Neural cell (in vitro differentiated cells): ENCODE data around the gene DDX41. TPM values are rescaled to one million over a fixed set of nuclear protein-coding genes. Genes with fewer than 3 reads are reported as not detected.

Source experiments
- H2AFZ ChIP-seq: fragments of 200-600, 300-800 bp; sonication (generic), shearing (Covaris generic); 2 replicates; pipeline ENCODE4 v1.6.0; 2014; ENCODE audit warnings: low read depth, mild to moderate bottlenecking, antibody characterized with exemption, low read length, moderate library complexity
- H3F3A ChIP-seq: fragments of 200-600 bp; shearing (Covaris generic); 2 replicates; pipeline ENCODE4 v1.6.1; 2016; ENCODE audit warnings: mild to moderate bottlenecking, moderate library complexity, mixed read lengths, antibody characterized with exemption, low read length; ENCODE audit not compliant: insufficient read depth, poor library complexity, severe bottlenecking
- H3K27ac ChIP-seq: fragments of 200-600, 300-800 bp; sonication (generic), shearing (Covaris generic); 2 replicates; pipeline ENCODE4 v1.5.1; 2014; ENCODE audit warnings: mild to moderate bottlenecking, low read length, moderate library complexity
- H3K27me3 ChIP-seq: fragments of 300-800, 200-600 bp; sonication (generic), shearing (Covaris generic); 2 replicates; pipeline ENCODE4 v1.6.0; 2014; ENCODE audit warnings: mild to moderate bottlenecking, low read depth, low read length, moderate library complexity; ENCODE audit not compliant: insufficient read depth
- H3K36me3 ChIP-seq: fragments of 300-800, 200-600 bp; sonication (generic), shearing (Covaris generic); 2 replicates; pipeline ENCODE4 v1.5.1; 2014; ENCODE audit warnings: mild to moderate bottlenecking, antibody characterized with exemption, low read length, moderate library complexity; ENCODE audit not compliant: insufficient read depth
- H3K4me2 ChIP-seq: fragments of 300-800, 200-600 bp; sonication (generic), shearing (Covaris generic); 2 replicates; pipeline ENCODE4 v1.6.0; 2014; ENCODE audit warnings: mild to moderate bottlenecking, low read length
- H3K4me3 ChIP-seq: fragments of 300-800, 200-600 bp; sonication (generic), shearing (Covaris generic); 2 replicates; pipeline ENCODE4 v1.5.1; 2014; ENCODE audit warnings: mild to moderate bottlenecking, low read length, moderate library complexity
- H3K79me2 ChIP-seq: fragments of 200-600 bp; shearing (Covaris generic); replicated peaks from 2 replicates; pipeline ENCODE4 v1.6.0; 2014; ENCODE audit warnings: mild to moderate bottlenecking, low read length, moderate library complexity; ENCODE audit not compliant: insufficient read depth
- H3K9ac ChIP-seq: fragments of 300-800, 200-600 bp; sonication (generic), shearing (Covaris generic); 2 replicates; pipeline ENCODE4 v1.6.1; 2016; ENCODE audit warnings: mild to moderate bottlenecking, low read length, mixed read lengths
- H3K9me2 ChIP-seq: fragments of 200-600 bp; shearing (Covaris generic); 2 replicates; pipeline ENCODE4 v1.6.1; 2016; ENCODE audit warnings: mild to moderate bottlenecking, low read length, mixed read lengths; ENCODE audit not compliant: insufficient read depth
- H3K9me3 ChIP-seq: fragments of 200-600, 300-800 bp; sonication (generic), shearing (Covaris generic); 2 replicates; pipeline ENCODE4 v1.6.1; 2016; ENCODE audit warnings: mild to moderate bottlenecking, mixed run types, low read length, moderate library complexity, mixed read lengths
- H4K20me1 ChIP-seq: fragments of 200-600 bp; shearing (Covaris generic); 2 replicates; pipeline ENCODE4 v1.6.1; 2016; ENCODE audit warnings: mild to moderate bottlenecking, mixed run types; ENCODE audit not compliant: insufficient read depth
- EP300 ChIP-seq: fragments of 450-650 bp; conservative IDR thresholded peaks from 2 replicates; pipeline ENCODE4 v1.6.1; 2014; ENCODE audit warnings: antibody characterized with exemption, mild to moderate bottlenecking, moderate library complexity; ENCODE audit not compliant: poor library complexity, severe bottlenecking
- EZH2 ChIP-seq: fragments of 200-600, 300-800 bp; shearing (Covaris generic), sonication (generic); IDR thresholded peaks from 2 replicates; pipeline ENCODE4 v1.6.1; 2014; ENCODE audit warnings: antibody characterized with exemption, low read length, borderline replicate concordance, mild to moderate bottlenecking; ENCODE audit not compliant: insufficient read depth, poor library complexity, severe bottlenecking
- MXI1 ChIP-seq: fragments of 450-650 bp; conservative IDR thresholded peaks from 2 replicates; pipeline ENCODE4 v1.6.1; 2014; ENCODE audit warnings: antibody characterized with exemption, mild to moderate bottlenecking; ENCODE audit not compliant: poor library complexity, severe bottlenecking
- POLR2AphosphoS5 ChIP-seq: IDR thresholded peaks from 2 replicates; pipeline ENCODE4 v1.6.1; 2012
- RAD21 ChIP-seq: fragments of 450-650 bp; conservative IDR thresholded peaks from 2 replicates; pipeline ENCODE4 v1.6.1; 2014; ENCODE audit warnings: antibody characterized with exemption, mild to moderate bottlenecking, moderate library complexity
- SMC3 ChIP-seq: fragments of 450-650 bp; conservative IDR thresholded peaks from 2 replicates; pipeline ENCODE4 v1.6.1; 2014; ENCODE audit warnings: antibody characterized with exemption, mild to moderate bottlenecking, moderate library complexity; ENCODE audit not compliant: poor library complexity
- TAF1 ChIP-seq: IDR thresholded peaks from 2 replicates; pipeline ENCODE4 v1.6.1; 2012; ENCODE audit warnings: low read depth
- polyA plus RNA-seq: library from polyadenylated mRNA; depleted of rRNA; stranded (reverse); fragments of >200 nt; gene quantifications from 2 replicates; pipeline ENCODE4 v1.2.3, GENCODE V29; 2014
- TF ChIP-seq, protein P1 (sequence below): fragments of 450-650 bp; IDR thresholded peaks from 2 replicates; pipeline ENCODE4 v1.5.1; 2014; ENCODE audit warnings: antibody characterized with exemption, mild to moderate bottlenecking, moderate library complexity; ENCODE audit not compliant: poor library complexity, severe bottlenecking
- TF ChIP-seq, protein P2 (sequence below): IDR thresholded peaks from 2 replicates; pipeline ENCODE4 v1.6.1; 2012; ENCODE audit warnings: borderline replicate concordance

DDX41 gene
- polyA plus RNA-seq, 1 donor from 2014 or later: 113 TPM

DNA sequence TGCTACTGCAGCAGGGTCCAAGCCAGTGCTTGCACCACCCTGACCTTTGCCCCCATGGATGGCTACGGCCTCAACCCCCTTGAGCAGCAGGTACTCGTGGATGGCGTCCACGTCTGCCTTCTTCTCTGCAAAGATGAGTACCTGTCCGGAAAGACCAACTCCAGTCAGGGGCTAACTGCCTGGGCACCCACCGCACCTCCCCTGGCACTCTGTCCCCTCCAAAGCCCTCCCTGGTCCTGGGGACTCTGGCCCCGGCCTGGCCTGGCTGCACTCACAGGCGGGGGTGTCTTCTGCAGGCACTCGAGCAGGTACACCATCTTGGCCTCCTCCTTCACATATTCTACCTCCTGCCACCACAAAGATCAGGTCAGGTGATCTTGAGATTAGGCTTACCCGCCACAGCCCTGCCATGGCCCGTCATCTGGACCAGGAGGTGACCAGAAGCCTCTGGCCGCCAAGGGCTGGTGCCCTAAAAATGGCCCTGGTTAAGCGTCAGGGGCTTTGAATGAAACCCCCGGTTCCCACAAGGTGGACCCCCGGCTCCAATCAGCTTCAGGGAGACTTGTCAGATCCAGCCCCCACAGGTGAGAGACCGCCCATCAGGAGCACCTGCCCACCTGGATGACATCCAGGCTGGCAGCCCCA is 3.9 kb downstream of the DDX41 start (continued):
- TF ChIP-seq EZH2: no peak

DNA sequence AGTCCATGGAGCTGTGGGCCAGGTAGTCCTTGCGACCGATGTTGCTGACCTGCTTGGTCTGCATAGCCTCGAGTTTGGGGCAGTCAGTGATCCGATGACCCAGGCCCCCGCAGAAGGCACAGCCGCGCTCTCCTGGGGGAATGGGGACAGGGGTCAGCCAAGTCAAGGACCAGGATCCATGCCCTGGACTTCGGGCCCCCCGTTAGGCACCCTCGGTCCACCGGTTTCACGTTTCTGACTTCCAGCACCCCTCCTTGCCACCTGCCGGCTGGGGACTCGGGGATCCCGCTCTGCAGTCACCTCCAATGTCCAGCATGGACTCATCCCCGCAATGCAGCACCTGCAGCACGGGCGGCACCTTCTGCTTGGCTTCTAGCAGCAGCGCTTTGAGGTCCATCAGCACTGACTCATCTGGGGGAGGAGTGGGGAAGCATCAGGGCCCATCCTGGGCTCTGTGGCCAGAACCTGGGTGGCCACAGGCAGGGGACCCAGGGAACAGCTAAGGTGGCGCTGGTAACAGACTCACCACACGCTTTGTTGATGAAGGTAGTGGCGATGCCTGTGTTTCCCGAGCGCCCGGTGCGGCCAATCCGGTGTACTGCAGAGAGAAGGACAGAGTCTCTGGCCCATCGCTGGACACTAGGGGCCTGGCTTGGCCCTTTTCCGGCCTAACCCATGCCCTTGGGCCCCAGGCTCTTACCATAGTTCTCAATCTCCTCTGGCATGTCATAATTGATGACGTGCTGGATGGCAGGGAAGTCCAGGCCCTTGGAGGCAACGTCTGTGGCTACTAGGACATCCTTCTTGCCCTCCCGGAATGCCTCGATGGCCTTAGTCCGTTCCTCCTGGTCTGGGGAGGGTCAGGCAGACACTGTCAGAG is 4.7 kb downstream of the DDX41 start:
- Histone ChIP-seq H3K27me3 (no peaks in the 10 kb centered on the region), H3K4me2 (no peak overlapping the region), H4K20me1 (no peaks in the 10 kb centered on the region), H2AFZ (no peak overlapping the region), H3K9me2 (no peaks in the 10 kb centered on the region), H3K9me3 (no peaks in the 10 kb centered on the region), H3F3A (no peaks in the 10 kb centered on the region), H3K27ac (no peak overlapping the region), H3K4me3 (no peak overlapping the region), H3K36me3 (peaks cover 4% of the 10 kb centered on the region), H3K79me2 (peaks cover 11% of the 10 kb centered on the region), H3K9ac (no peak overlapping the region)
- TF ChIP-seq EP300: no peak
- TF ChIP-seq TAF1: no peak
- TF ChIP-seq EZH2: no peak
- TF ChIP-seq SMC3: no peak
- TF ChIP-seq, protein P1, sequence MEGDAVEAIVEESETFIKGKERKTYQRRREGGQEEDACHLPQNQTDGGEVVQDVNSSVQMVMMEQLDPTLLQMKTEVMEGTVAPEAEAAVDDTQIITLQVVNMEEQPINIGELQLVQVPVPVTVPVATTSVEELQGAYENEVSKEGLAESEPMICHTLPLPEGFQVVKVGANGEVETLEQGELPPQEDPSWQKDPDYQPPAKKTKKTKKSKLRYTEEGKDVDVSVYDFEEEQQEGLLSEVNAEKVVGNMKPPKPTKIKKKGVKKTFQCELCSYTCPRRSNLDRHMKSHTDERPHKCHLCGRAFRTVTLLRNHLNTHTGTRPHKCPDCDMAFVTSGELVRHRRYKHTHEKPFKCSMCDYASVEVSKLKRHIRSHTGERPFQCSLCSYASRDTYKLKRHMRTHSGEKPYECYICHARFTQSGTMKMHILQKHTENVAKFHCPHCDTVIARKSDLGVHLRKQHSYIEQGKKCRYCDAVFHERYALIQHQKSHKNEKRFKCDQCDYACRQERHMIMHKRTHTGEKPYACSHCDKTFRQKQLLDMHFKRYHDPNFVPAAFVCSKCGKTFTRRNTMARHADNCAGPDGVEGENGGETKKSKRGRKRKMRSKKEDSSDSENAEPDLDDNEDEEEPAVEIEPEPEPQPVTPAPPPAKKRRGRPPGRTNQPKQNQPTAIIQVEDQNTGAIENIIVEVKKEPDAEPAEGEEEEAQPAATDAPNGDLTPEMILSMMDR: no peak
- no peak for TF ChIP-seq MXI1
- TF ChIP-seq RAD21: no peak
- TF ChIP-seq, protein P2, sequence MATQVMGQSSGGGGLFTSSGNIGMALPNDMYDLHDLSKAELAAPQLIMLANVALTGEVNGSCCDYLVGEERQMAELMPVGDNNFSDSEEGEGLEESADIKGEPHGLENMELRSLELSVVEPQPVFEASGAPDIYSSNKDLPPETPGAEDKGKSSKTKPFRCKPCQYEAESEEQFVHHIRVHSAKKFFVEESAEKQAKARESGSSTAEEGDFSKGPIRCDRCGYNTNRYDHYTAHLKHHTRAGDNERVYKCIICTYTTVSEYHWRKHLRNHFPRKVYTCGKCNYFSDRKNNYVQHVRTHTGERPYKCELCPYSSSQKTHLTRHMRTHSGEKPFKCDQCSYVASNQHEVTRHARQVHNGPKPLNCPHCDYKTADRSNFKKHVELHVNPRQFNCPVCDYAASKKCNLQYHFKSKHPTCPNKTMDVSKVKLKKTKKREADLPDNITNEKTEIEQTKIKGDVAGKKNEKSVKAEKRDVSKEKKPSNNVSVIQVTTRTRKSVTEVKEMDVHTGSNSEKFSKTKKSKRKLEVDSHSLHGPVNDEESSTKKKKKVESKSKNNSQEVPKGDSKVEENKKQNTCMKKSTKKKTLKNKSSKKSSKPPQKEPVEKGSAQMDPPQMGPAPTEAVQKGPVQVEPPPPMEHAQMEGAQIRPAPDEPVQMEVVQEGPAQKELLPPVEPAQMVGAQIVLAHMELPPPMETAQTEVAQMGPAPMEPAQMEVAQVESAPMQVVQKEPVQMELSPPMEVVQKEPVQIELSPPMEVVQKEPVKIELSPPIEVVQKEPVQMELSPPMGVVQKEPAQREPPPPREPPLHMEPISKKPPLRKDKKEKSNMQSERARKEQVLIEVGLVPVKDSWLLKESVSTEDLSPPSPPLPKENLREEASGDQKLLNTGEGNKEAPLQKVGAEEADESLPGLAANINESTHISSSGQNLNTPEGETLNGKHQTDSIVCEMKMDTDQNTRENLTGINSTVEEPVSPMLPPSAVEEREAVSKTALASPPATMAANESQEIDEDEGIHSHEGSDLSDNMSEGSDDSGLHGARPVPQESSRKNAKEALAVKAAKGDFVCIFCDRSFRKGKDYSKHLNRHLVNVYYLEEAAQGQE: no peak
- TF ChIP-seq POLR2AphosphoS5: no peak

DNA sequence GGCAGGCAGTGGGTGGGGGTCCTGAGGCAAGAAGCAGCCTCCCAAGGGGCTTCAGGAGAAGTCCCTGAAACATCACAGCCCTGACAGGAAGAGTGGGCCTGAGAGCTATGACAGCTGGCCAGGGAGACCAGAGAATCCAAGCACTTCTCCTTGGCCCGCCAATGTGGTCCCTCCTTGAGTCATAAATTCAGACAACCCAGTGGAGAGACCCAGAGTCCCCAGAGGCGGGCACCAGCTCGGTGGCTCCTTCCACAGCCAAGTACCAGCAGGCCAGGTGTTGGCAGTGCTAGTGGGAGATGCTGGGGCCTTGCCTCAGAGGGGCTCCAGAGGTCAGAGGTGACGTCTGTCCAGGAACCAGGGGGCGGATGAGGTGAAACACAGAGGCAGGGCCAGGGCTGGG is 5.6 kb downstream of the DDX41 start:
- Histone ChIP-seq H3K79me2 (peaks cover 11% of the 10 kb centered on the region), H3K9me2 (no peaks in the 10 kb centered on the region), H2AFZ (no peak overlapping the region), H3K27ac (no peak overlapping the region), H3K4me2 (no peak overlapping the region), H3K9ac (no peak overlapping the region), H3K4me3 (no peak overlapping the region), H4K20me1 (no peaks in the 10 kb centered on the region), H3K9me3 (no peaks in the 10 kb centered on the region), H3F3A (no peaks in the 10 kb centered on the region), H3K36me3 (peaks cover 4% of the 10 kb centered on the region), H3K27me3 (no peaks in the 10 kb centered on the region)
- TF ChIP-seq TAF1 (no peak), EP300 (no peak), SMC3 (no peak), RAD21 (no peak), POLR2AphosphoS5 (no peak), EZH2 (no peak), MXI1 (no peak)
- TF ChIP-seq, protein P1: no peak
- TF ChIP-seq, protein P2: no peak
